T-helper 17 cell (primary cell): ENCODE results near the gene RPEL1. TPM values are rescaled to one million over a fixed set of nuclear protein-coding genes. Genes with fewer than 3 reads are reported as not detected.

Experiments used
- total RNA-seq, 4 donors: library from RNA in 2 of 4; stranded (reverse) in 2 of 4; gene quantifications; one replicate each; pipeline ENCODE4 v1.2.3 and lab custom pipeline; 2022 to 2026

Gene RPEL1
- total RNA-seq, 2 donors from 2014 or later, result not detected

Other genes with a start within 250 kb of the RPEL1 start
- gene NT5C2, start 52.6 kb upstream of the RPEL1 start, total RNA-seq, result 10 to 100 TPM; 49.1 to 58.0 TPM
- not detected for gene INA, start 31.3 kb downstream of the RPEL1 start, total RNA-seq
- gene PCGF6, start 105.3 kb downstream of the RPEL1 start, total RNA-seq, result 1 to 10 TPM; 4.6 to 4.7 TPM
- gene TAF5, start 122.1 kb downstream of the RPEL1 start, total RNA-seq, result 1 to 10 TPM; 5.7 to 7.4 TPM
- 100 to 1,000 TPM; 135 to 136 TPM for gene ATP5MK, start 150.6 kb downstream of the RPEL1 start, total RNA-seq
- 10 to 100 TPM; 18.7 to 29.7 TPM for gene PDCD11, start 150.7 kb downstream of the RPEL1 start, total RNA-seq
- gene CALHM2, start 206.5 kb downstream of the RPEL1 start, total RNA-seq, result 10 to 100 TPM; 15.5 to 23.6 TPM
- not detected for gene CALHM1, start 213.0 kb downstream of the RPEL1 start, total RNA-seq
- not detected for gene CALHM3, start 233.4 kb downstream of the RPEL1 start, total RNA-seq
- gene NEURL1, start 247.8 kb downstream of the RPEL1 start, total RNA-seq, result 1 to 10 TPM in 1 of 2 donors, under 1 TPM in 1; 0.50 to 1.1 TPM